ENCODE measurements around the gene CST9L. TPM values are rescaled to one million over a fixed set of nuclear protein-coding genes. Genes with fewer than 3 reads are reported as not detected.
A peak's percentile ranks its signal among the peaks of the same experiment; 100 is the strongest.

The CST9L gene
- total and polyA plus RNA-seq, 7 experiments from 2014 or later, result not detected

- no peak for DNase-seq
- Mint-ChIP-seq H3K27me3 (peaks cover 0 to 10% (median 5%) of the 10 kb centered on the region in 5 donors), H3K4me3 (no peak overlapping the region), H3K27ac (no peak overlapping the region), H3K4me1 (peaks cover 0 to 4% (median 0%) of the 10 kb centered on the region in 7 donors), H3K36me3 (no peaks in the 10 kb centered on the region), H3K9me3 (no peaks in the 10 kb centered on the region)
- CTCF ChIA-PET, result interaction anchor here (1.2 kb wide), 1 partner anchor 258 kb away, joined by 4 read pairs; the partner anchor contains the start of gene NXT1
- H3K4me3 ChIP-seq (ENCODE audit: low read length), result no peak overlapping the region
- H3K4me1 ChIP-seq (ENCODE audit: control insufficient read depth in 2 of 2, insufficient read depth in 2 of 2, low read length in 2 of 2), result no peaks in the 10 kb centered on the region
- intact Hi-C loops (cut with micrococcal nuclease), result loop anchor here in 1 of 2 donors (10.0 kb wide), 1 partner anchor 913 kb away; no protein-coding TSS in a partner anchor
- no peaks in the 10 kb centered on the region for H3K27me3 ChIP-seq (ENCODE audit: control insufficient read depth in 2 of 2, insufficient read depth in 2 of 2, low read length in 2 of 2)
- H3K27ac ChIP-seq (ENCODE audit: low read depth, low read length), result no peak overlapping the region
- POLR2A ChIA-PET, result no interaction called here
- no peak for ATAC-seq
- H3K9me3 ChIP-seq (ENCODE audit: control insufficient read depth in 2 of 3, low read length in 3 of 3), result no peaks in the 10 kb centered on the region
- H3K36me3 ChIP-seq (ENCODE audit: control insufficient read depth in 2 of 3, insufficient read depth in 3 of 3, low read length in 3 of 3), result no peaks in the 10 kb centered on the region
These were observed 39.4 kb upstream of the CST9L start for GRCh38 chr20:23607497-23608245.

GRCh38 chr20:23606652-23607049 is 38.4 kb upstream of the CST9L start:
- ChIA-PET CTCF (interaction anchor here (1.2 kb wide), 1 partner anchor 257 kb away, joined by 4 read pairs; the partner anchor contains the start of gene NXT1), POLR2A (no interaction called here)
- no peaks in the 10 kb centered on the region for H3K36me3 Mint-ChIP-seq
- no peaks in the 10 kb centered on the region for H3K9me3 ChIP-seq (ENCODE audit: control insufficient read depth in 2 of 3, low read length in 3 of 3)
- no peak overlapping the region for H3K4me3 ChIP-seq (ENCODE audit: low read length)
- intact Hi-C loops (cut with micrococcal nuclease), result loop anchor here in 1 of 2 donors (1.0 to 10.0 kb wide), 3 partner anchors 164 to 912 kb away; partner anchors contain the start of gene NXT1
- no peaks in the 10 kb centered on the region for H3K36me3 ChIP-seq (ENCODE audit: control insufficient read depth in 2 of 3, insufficient read depth in 3 of 3, low read length in 3 of 3)
- no peaks in the 10 kb centered on the region for H3K27me3 ChIP-seq (ENCODE audit: control insufficient read depth in 2 of 2, insufficient read depth in 2 of 2, low read length in 2 of 2)
- peaks cover 4 to 7% (median 5%) of the 10 kb centered on the region in 5 donors for H3K27me3 Mint-ChIP-seq
- H3K4me3 Mint-ChIP-seq, result no peak overlapping the region
- H3K4me1 Mint-ChIP-seq, result peaks cover 0 to 4% (median 0%) of the 10 kb centered on the region in 7 donors
- ATAC-seq, result peak; percentile 86
- peak; percentile 15 to 63 (median 39) for DNase-seq
- no peaks in the 10 kb centered on the region for H3K9me3 Mint-ChIP-seq
- no peak overlapping the region for H3K27ac ChIP-seq (ENCODE audit: low read depth, low read length)
- H3K27ac Mint-ChIP-seq, result no peak overlapping the region
- H3K4me1 ChIP-seq (ENCODE audit: control insufficient read depth in 2 of 2, insufficient read depth in 2 of 2, low read length in 2 of 2), result no peaks in the 10 kb centered on the region

GRCh38 chr20:23605867-23606651 is 37.8 kb upstream of the CST9L start, which contains the start of gene CST9:
Gene CST9 (minus strand): TSS chr20:23605917. CDS start chr20:23605864, 53 bp downstream.
- CTCF ChIA-PET, result interaction anchor here (1.2 kb wide), 1 partner anchor 256 kb away, joined by 4 read pairs; the partner anchor contains the start of gene NXT1

GRCh38 chr20:23604306-23604705 is 36.0 kb upstream of the CST9L start:
- Mint-ChIP-seq H3K4me1 (peaks cover 0 to 4% (median 0%) of the 10 kb centered on the region in 7 donors), H3K9me3 (no peaks in the 10 kb centered on the region), H3K27me3 (peaks cover 4 to 6% (median 5%) of the 10 kb centered on the region in 5 donors), H3K4me3 (no peak overlapping the region), H3K27ac (no peak overlapping the region), H3K36me3 (no peaks in the 10 kb centered on the region)
- POLR2A ChIA-PET, result no interaction called here
- Histone ChIP-seq H3K36me3 (ENCODE audit: control insufficient read depth in 2 of 3, insufficient read depth in 3 of 3, low read length in 3 of 3) (no peaks in the 10 kb centered on the region), H3K27ac (ENCODE audit: low read depth, low read length) (no peak overlapping the region), H3K27me3 (ENCODE audit: control insufficient read depth in 2 of 2, insufficient read depth in 2 of 2, low read length in 2 of 2) (no peaks in the 10 kb centered on the region), H3K9me3 (ENCODE audit: control insufficient read depth in 2 of 3, low read length in 3 of 3) (no peaks in the 10 kb centered on the region), H3K4me3 (ENCODE audit: low read length) (no peak overlapping the region), H3K4me1 (ENCODE audit: control insufficient read depth in 2 of 2, insufficient read depth in 2 of 2, low read length in 2 of 2) (no peaks in the 10 kb centered on the region)
- DNase-seq (no peak), ATAC-seq (no peak)
- CTCF ChIA-PET, result no interaction called here
- intact Hi-C loops (cut with micrococcal nuclease), result loop anchor here in 1 of 2 donors (10.0 kb wide), 1 partner anchor 910 kb away; no protein-coding TSS in a partner anchor

More at GRCh38 chr20:23605867-23606651, 37.8 kb upstream of the CST9L start, which contains the start of gene CST9:
- POLR2A ChIA-PET, result no interaction called here
- Mint-ChIP-seq H3K9me3 (no peaks in the 10 kb centered on the region), H3K4me3 (no peak within 1 kb of the TSS), H3K36me3 (no peaks in the 10 kb centered on the region), H3K4me1 (peaks cover 0 to 4% (median 0%) of the 10 kb centered on the region in 7 donors), H3K27ac (no peak within 1 kb of the TSS), H3K27me3 (peaks cover 4 to 6% (median 5%) of the 10 kb centered on the region in 5 donors)
- Histone ChIP-seq H3K4me3 (ENCODE audit: low read length) (no peak within 1 kb of the TSS), H3K9me3 (ENCODE audit: control insufficient read depth in 2 of 3, low read length in 3 of 3) (no peaks in the 10 kb centered on the region), H3K4me1 (ENCODE audit: control insufficient read depth in 2 of 2, insufficient read depth in 2 of 2, low read length in 2 of 2) (no peaks in the 10 kb centered on the region), H3K27ac (ENCODE audit: low read depth, low read length) (no peak within 1 kb of the TSS), H3K36me3 (ENCODE audit: control insufficient read depth in 2 of 3, insufficient read depth in 3 of 3, low read length in 3 of 3) (no peaks in the 10 kb centered on the region), H3K27me3 (ENCODE audit: control insufficient read depth in 2 of 2, insufficient read depth in 2 of 2, low read length in 2 of 2) (no peaks in the 10 kb centered on the region)
- DNase-seq, result peak in 1 of 9 donors; percentile 4
- intact Hi-C loops (cut with micrococcal nuclease), result loop anchor here in 1 of 2 donors (1.0 to 10.0 kb wide), 3 partner anchors 164 to 911 kb away; partner anchors contain the start of gene NXT1
- ATAC-seq, result no peak

- Histone ChIP-seq H3K27me3 (ENCODE audit: control insufficient read depth in 2 of 2, insufficient read depth in 2 of 2, low read length in 2 of 2) (no peaks in the 10 kb centered on the region), H3K27ac (ENCODE audit: low read depth, low read length) (no peak overlapping the region), H3K4me3 (ENCODE audit: low read length) (no peak overlapping the region), H3K4me1 (ENCODE audit: control insufficient read depth in 2 of 2, insufficient read depth in 2 of 2, low read length in 2 of 2) (no peaks in the 10 kb centered on the region), H3K36me3 (ENCODE audit: control insufficient read depth in 2 of 3, insufficient read depth in 3 of 3, low read length in 3 of 3) (no peaks in the 10 kb centered on the region), H3K9me3 (ENCODE audit: control insufficient read depth in 2 of 3, low read length in 3 of 3) (no peaks in the 10 kb centered on the region)
- Mint-ChIP-seq H3K27ac (no peak overlapping the region), H3K4me1 (peaks cover 0 to 4% (median 0%) of the 10 kb centered on the region in 7 donors), H3K9me3 (no peaks in the 10 kb centered on the region), H3K27me3 (peaks cover 4 to 6% (median 5%) of the 10 kb centered on the region in 5 donors), H3K36me3 (no peaks in the 10 kb centered on the region), H3K4me3 (no peak overlapping the region)
- ChIA-PET POLR2A (no interaction called here), CTCF (interaction anchor here (0.7 kb wide), 1 partner anchor 921 kb away, joined by 3 read pairs; no protein-coding TSS in a partner anchor)
- intact Hi-C loops (cut with micrococcal nuclease), result loop anchor here in 1 of 2 donors (10.0 kb wide), 1 partner anchor 909 kb away; no protein-coding TSS in a partner anchor
- ATAC-seq (no peak), DNase-seq (no peak)
These were observed 35.0 kb upstream of the CST9L start for GRCh38 chr20:23603321-23603720.

- Mint-ChIP-seq H3K36me3 (no peaks in the 10 kb centered on the region), H3K27me3 (peaks cover 4 to 6% (median 5%) of the 10 kb centered on the region in 5 donors), H3K9me3 (no peaks in the 10 kb centered on the region), H3K27ac (no peak overlapping the region), H3K4me1 (peaks cover 0 to 4% (median 0%) of the 10 kb centered on the region in 7 donors), H3K4me3 (no peak overlapping the region)
- CTCF ChIA-PET, result no interaction called here
- H3K36me3 ChIP-seq (ENCODE audit: control insufficient read depth in 2 of 3, insufficient read depth in 3 of 3, low read length in 3 of 3), result no peaks in the 10 kb centered on the region
- no peak for DNase-seq
- H3K4me3 ChIP-seq (ENCODE audit: low read length), result no peak overlapping the region
- POLR2A ChIA-PET, result no interaction called here
- H3K27ac ChIP-seq (ENCODE audit: low read depth, low read length), result no peak overlapping the region
- intact Hi-C loops (cut with micrococcal nuclease), result loop anchor here in 1 of 2 donors (10.0 kb wide), 1 partner anchor 908 kb away; no protein-coding TSS in a partner anchor
- no peaks in the 10 kb centered on the region for H3K27me3 ChIP-seq (ENCODE audit: control insufficient read depth in 2 of 2, insufficient read depth in 2 of 2, low read length in 2 of 2)
- ATAC-seq, result no peak
- no peaks in the 10 kb centered on the region for H3K9me3 ChIP-seq (ENCODE audit: control insufficient read depth in 2 of 3, low read length in 3 of 3)
- no peaks in the 10 kb centered on the region for H3K4me1 ChIP-seq (ENCODE audit: control insufficient read depth in 2 of 2, insufficient read depth in 2 of 2, low read length in 2 of 2)
These were observed 34.4 kb upstream of the CST9L start for GRCh38 chr20:23602699-23603098.
